GM19238 (cell line): Measurements from ENCODE around the gene SSR1.
"Not testable (repeated sequence)": the region's sequence is repeated elsewhere in the genome, so short reads cannot be mapped to it uniquely, and the experiment has no call there.

Experiments
- DNase-seq: peaks from one replicate; pipeline ENCODE4 v3.0.0; 2011; ENCODE audit warnings: low spot score; ENCODE audit not compliant: insufficient read length

SSR1 gene

GRCh38 chr6:7312616-7313504, at the start of gene SSR1:
SSR1 (minus strand) TSS chr6:7313199; CDS start chr6:7313120, 79 bp downstream.
- DNase-seq, result peak; percentile 99

- DNase-seq, result not testable (repeated sequence)
Measured at GRCh38 chr6:7351916-7352315, 38.9 kb upstream of the SSR1 start.

DNA sequence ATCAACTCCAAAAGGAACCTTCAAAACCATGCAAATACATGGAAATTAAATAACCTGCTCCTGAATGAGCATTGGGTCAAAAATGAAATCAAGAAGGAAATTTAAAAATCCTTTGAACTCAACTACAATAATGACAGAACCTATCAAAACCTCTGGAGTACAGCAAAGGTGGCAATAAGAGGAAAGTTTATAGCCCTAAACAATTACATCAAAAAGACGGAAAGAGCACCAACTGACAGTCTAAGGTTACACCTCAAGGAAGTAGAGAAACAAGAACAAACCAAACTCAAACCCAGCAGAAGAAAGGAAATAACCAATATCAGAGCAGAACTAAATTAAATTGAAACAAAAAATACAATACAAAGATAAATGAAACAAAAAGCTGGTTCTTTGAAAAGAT, 37.6 kb upstream of the SSR1 start:
- not testable (repeated sequence) for DNase-seq

GRCh38 chr6:7347551-7347997, 34.6 kb upstream of the SSR1 start:
- not testable (repeated sequence) for DNase-seq

DNA sequence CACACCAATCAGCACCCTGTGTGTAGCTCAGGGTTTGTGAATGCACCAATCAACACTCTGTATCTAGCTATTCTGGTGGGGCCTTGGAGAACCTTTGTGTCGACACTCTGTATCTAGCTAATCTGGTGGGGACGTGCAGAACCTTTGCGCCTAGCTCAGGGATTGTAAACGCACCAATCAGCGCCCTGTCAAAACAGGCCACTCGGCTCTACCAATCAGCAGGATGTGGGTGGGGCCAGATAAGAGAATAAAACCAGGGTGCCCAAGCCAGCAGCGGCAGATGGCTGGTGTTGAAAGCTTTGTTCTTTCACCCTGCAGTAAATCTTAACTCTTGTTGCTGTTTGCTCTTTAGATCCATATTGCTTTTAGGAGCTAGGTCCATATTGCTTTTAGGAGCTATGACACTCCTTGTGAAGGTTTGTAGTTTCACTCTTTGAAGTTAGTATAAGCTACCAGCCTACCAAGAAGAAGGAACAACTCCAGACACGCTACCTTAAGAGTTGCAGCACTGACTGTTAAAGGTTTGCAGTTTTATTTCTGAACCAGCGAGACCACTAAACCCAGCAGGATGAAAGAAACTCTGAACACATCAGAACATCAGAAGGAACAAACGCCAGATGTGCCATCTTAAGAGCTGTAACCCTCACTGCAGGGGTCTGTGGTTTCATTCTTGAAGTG, 31.9 kb upstream of the SSR1 start:
- DNase-seq, result not testable (repeated sequence)

DNA sequence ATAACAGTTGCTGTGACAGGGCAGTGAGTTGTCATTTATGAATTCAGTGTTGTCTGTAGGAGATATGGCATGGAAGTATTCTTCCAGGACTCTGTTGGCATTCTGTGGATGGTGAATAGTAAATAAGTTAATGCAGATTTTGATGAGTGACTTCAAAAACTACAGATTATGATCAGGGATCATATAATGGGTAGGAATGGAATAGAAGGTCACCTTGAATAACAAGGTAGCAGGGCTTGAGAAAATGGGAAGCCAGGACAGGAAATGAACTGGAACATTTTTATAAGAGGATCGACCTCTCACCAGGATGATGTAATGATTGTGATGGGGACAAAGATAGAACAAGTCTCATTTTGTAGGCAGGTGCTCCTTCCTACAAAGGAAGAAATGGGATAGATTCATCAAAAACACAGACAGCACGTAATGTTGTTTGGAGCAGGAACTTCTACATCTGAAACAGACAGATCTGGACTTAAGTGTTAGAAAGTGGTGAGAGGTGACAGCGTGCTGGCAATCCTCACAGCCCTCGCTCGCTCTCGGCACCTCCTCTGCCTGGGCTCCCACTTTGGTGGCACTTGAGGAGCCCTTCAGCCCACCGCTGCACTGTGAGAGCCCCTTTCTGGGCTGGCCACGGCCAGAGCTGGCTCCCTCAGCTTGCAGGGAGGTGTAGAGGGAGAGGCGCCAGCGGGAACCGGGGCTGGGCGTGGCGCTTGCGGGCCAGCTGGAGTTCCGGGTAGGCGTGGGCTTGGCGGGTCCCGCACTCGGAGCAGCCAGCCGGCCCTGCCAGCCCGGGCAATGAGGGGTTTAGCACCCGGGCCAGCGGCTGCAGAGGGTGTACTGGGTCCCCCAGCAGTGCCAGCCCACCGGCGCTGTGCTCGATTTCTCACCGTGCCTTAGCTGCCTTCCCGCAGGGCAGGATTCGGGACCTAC, 30.8 kb upstream of the SSR1 start:
- no peak for DNase-seq

GRCh38 chr6:7341989-7342742, 29.2 kb upstream of the SSR1 start:
- no peak for DNase-seq

DNA sequence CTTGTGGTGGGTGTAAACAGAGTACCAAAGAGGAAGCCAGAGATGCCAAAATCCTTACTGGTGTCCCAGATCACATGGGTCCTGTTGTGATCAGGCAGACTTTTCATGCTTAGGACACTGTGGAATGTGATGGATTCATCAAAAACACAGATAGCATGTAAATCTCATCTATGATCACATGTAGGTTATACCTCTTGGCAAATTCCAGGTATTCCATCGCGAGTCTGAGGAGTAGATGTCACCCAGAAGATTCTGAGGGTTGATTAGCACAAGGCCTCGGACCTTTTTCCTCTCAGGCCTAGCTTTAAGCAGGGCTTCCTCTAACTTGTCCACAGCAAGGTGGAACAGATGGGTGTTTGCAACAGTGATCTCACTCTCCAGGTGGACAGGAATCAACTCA, 28.3 kb upstream of the SSR1 start:
- no peak for DNase-seq

DNA sequence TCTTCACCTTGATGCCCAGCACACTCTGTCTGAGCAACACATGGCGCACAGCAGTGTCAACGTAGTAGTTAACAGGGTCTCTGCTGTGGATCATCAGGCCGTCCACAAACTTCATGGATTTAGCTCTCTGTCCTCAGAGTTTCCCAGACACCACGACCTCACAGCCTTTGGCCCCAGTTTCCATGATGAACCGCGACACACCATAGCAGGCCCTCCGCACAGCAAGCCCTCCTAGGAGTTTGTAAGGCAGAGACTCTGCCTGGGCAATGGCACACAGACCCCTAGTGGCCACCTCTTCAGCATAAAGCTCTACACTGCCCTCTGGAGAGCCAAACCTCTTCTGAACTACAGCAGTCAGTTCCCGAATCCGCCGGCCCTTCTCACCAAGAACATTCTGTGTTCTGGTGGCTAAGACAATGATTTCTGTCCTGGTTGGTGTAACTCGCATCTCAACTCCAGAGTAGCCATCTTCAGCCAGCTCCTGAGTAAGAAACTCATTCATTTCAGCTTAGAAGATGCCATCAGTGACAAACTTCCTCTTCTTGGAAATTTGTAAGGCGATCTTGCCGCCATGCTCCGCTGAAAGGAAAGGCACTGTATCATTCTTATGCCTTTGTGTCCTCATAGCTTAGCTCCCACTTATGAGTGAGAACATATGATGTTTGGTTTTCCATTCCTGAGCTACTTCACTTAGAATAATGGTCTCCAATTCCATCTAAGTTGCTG, 26.2 kb upstream of the SSR1 start:
- DNase-seq, result not testable (repeated sequence)

DNA sequence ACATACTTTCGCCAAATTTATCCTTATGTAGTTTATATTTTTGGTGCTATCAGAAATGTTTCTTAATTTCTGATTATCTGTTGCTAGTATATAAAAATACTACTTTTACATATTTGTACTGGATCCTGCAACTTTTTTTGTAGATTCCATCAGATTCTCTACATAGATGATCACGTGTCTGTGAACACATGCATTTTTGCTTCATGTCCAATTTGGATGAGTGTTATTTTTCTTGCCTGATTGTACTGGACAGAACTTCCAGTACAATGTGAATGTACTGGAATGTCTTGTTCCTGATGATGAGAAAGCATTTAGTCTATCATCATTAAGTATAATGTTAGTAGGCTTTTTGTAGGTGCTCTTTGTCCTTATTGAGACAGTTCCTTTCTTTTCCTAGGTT, 25.0 kb upstream of the SSR1 start:
- DNase-seq, result no peak

DNA sequence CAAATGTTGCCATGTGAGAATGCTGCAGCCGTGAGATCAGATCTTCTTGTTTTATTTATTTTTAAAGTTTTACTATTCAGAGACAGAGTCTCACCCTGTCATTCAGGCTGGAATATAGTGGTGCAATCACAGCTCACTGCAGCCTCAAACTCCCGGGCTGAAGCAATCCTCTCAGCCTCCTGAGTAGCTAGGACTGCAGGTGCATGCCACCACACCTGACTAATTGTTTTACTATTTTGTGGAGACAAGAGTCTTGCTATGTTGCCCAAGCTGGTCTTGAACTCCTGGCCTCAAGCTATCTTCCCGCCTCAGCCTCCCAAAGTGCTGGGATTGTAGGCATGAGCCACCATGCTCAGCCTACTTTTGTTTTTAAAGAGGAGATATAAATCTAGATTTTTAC, 22.5 kb upstream of the SSR1 start:
- no peak for DNase-seq

DNA sequence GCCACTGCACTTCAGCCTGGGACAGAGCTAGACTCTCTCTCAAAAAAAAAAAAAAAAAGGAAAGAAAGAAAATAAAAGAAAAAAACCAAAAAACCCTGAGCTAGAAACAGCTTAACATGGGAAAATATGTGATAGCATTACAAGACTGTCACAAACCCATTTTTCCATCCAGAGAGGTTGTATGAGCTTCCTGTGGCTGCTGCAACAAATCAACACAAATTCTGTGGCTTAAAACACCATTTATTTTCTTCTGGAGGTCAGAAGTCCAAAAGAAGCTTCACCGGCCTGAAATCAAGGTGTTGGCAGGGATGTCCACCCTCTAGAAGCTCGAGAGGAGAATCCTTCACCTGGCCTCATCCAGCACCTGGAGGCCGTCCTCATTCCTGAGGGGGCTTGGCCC, 21.7 kb upstream of the SSR1 start:
- no peak for DNase-seq

DNA sequence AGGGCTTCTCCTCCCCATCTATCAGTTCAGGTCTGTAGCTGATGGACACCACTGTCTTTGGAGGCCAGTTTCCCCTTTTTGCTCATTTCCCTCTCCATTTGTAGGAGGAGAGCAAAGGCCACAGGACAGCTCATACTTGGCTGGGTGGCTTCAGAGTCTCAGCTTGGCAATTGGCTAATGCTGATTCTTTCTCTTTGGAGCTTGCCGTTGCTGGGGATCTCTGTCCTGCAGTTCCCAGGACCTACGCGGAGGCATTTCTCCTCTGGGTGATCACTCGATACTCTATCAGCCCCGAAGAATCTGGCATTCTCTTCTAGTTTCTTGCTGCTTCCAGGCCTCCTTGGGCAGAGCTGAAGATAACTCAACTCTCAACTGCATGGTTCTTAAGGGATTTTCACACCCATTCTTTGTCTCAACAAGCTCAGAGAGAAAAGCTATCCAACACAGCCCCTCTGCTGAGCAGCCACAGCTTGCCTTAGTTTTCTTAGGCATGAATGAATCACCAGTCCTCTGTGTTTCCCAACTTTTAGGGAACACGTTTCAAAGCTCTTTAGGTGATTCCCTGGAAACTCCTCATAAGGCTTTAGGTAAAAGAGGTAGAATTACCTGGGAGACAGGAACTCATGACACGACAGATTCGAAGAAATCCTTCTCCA, 19.2 kb upstream of the SSR1 start:
- DNase-seq, result no peak

DNA sequence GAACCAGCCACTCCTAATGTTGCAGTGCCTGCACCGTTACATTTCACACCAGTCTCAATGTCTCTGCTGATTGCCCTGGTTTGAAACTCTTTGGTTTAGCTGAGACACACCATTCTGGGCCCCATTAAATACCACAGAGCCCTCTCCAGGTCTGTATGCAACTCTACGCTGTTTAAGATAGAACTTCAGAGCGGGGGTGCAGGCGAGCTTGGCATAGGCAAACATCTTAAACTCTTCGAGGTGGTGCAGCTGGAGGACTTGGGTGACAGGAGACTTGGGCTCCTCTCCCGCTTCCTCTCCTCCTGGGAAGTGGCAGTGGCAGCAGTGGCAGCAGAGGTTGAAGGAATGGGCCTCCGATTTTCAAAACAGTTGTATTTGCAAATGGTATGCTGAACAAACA, 18.5 kb upstream of the SSR1 start:
- DNase-seq, result no peak

- no peak for DNase-seq
Measured at GRCh38 chr6:7328243-7328642, 15.2 kb upstream of the SSR1 start.

GRCh38 chr6:7325750-7326149, 12.8 kb upstream of the SSR1 start:
- no peak for DNase-seq

DNA sequence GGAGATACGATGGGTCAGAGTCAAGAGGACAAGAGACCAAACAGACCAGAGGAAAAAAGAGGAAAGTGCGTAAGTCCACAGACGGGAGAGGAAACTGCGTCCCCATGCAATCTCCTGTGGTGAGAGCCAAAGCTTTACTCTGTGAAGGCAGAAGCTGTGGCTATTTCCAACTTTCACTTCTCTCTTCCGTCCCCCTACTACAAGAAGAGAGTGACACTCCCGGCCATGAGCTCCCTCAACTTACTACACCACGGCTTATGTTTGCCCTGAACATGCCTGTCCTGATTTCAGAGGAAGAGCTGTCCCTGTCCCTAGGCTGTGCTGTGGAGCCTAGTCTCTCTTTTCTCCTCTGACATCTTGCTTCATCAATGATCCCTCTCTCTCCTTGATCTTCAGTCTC, 11.5 kb upstream of the SSR1 start:
- DNase-seq, result no peak

DNA sequence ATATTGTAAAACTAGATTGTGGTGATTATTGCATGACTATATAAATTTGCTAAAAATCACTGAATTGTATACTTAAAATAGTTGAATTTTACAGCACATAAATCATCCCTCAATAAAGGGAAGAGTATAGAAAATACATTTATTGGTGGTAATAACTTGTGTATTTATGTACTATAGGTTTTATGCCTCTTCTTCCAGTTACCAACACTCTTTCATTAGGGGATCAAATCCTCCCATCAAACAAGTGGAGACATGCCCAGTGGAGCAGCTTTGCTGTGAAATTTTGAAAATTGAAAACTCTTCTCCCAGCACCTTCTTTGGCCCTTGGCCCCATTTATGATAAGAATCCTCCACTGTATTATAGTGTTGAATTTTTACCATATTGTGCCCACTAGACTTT, 10.1 kb upstream of the SSR1 start:
- DNase-seq, result no peak

DNA sequence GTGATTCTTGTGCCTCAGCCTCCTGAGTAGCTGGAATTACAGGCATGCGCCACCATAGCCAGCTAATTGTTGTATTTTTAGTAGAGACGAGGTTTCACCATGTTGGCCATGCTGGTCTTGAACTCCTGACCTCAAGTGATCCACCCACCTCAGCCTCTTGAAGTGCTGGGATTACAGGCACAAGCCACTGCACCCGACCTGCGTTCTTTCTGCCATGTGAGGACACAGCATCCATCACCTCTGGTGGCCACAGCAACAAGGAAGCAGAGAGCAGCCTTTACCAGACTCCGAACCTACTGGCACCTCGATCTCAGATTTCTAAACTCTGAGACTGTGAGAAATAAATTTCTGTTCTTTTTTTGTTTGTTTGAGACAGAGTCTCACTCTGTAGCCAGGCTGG, 8.9 kb upstream of the SSR1 start:
- not testable (repeated sequence) for DNase-seq

DNA sequence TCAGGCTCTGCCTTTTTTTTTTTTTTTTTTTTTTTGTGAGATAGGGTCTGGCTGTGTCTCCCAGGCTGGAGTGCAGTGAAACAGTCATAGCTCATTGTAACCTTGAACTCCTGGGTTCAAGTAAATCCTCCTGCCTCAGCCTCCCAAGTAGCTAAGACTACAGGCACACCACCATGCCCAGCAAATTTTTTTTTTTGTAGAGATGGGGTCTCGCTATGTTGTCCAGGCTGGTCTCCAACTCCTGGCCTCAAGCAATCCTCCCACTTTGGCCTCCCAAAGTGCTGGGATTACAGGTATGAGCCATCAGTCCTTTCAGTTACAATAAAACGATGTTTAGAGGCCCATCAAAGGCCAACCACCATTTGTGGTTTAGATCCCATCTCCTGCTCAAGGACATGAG, 6.4 kb upstream of the SSR1 start:
- DNase-seq, result not testable (repeated sequence)
